Measurements from ENCODE around the gene TMEM108.

GRCh38 chr3:133047980-133048379, 9.8 kb downstream of the TMEM108 start:
- TF ChIP-seq POLR2AphosphoS5 (IDR thresholded peaks at IDR 0.05; ENCODE audit: low read depth, low read length): no peak
- no peak for TF ChIP-seq REST (IDR thresholded peaks at IDR 0.05; ENCODE audit: insufficient read depth in 1 of 2, low read depth in 2 of 2, low read length in 2 of 2)
